Tibial nerve (tissue), 4 donors: ENCODE results near the gene MFAP3.

Experiments used
- EP300 ChIP-seq, 2 donors: sonication (generic); formaldehyde crosslinking; IDR thresholded peaks; one replicate each; pipeline ENCODE4 v1.6.1; 2017; ENCODE audit warnings: antibody characterized with exemption in 2 of 2, mild to moderate bottlenecking in 1 of 2
- POLR2A ChIP-seq, 2 donors: fragments of 450-650 bp; IDR thresholded peaks; one replicate each; pipeline ENCODE4 v1.6.1; 2017; ENCODE audit warnings: antibody characterized with exemption in 2 of 2, mild to moderate bottlenecking in 2 of 2, moderate library complexity in 2 of 2
- TF ChIP-seq, protein P1 (sequence below), 5 experiments: fragments of 200-600 bp in 3 of 5; fragments of 450-650 bp in 2 of 5; sonication (generic) in 3 of 5; IDR thresholded peaks; one replicate each; pipeline ENCODE4 v1.5.1; 2016 to 2019; ENCODE audit warnings: antibody characterized with exemption in 5 of 5, mild to moderate bottlenecking in 3 of 5, moderate library complexity in 2 of 5

DNA sequence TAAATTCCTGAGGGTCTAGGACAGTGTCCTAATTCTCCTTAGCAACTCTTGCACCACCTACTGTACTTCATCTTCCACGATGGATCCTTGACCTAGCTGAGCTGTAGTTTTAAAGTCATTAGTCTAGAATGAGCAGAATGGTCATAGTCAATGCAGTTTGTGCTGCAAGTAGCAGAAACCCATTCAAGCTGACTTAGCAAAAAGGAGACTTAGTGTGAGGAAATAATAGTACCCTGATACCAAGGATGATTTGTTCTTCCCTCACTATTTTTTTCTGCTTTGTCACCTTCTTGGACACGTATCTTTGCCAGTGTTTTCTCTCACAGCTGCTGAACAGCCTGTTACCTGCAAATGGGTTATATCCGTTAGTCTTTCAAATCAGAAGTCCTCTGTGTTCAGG is 5.3 kb downstream of the MFAP3 start:
- TF ChIP-seq POLR2A (IDR thresholded peaks at IDR 0.05) (no peak), EP300 (IDR thresholded peaks at IDR 0.05) (no peak)
- TF ChIP-seq, protein P1, sequence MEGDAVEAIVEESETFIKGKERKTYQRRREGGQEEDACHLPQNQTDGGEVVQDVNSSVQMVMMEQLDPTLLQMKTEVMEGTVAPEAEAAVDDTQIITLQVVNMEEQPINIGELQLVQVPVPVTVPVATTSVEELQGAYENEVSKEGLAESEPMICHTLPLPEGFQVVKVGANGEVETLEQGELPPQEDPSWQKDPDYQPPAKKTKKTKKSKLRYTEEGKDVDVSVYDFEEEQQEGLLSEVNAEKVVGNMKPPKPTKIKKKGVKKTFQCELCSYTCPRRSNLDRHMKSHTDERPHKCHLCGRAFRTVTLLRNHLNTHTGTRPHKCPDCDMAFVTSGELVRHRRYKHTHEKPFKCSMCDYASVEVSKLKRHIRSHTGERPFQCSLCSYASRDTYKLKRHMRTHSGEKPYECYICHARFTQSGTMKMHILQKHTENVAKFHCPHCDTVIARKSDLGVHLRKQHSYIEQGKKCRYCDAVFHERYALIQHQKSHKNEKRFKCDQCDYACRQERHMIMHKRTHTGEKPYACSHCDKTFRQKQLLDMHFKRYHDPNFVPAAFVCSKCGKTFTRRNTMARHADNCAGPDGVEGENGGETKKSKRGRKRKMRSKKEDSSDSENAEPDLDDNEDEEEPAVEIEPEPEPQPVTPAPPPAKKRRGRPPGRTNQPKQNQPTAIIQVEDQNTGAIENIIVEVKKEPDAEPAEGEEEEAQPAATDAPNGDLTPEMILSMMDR (IDR thresholded peaks at IDR 0.05) = no peak
